Mesendoderm (in vitro differentiated cells): ENCODE measurements around the gene BDKRB2. TPM values are rescaled to one million over a fixed set of nuclear protein-coding genes. Genes with fewer than 3 reads are reported as not detected.

Experiments
- DNase-seq: peaks from one replicate; pipeline ENCODE4 v3.0.0; 2013
- H2AK5ac ChIP-seq: 2 replicates; pipeline ENCODE4 v1.6.1; 2013; ENCODE audit warnings: low read length, inconsistent platforms
- H2BK120ac ChIP-seq: 2 replicates; pipeline ENCODE4 v1.6.1; 2013; ENCODE audit warnings: low read depth, mild to moderate bottlenecking, low read length, moderate library complexity, mixed read lengths
- H2BK15ac ChIP-seq: replicated peaks from 2 replicates; pipeline ENCODE4 v1.6.1; 2013; ENCODE audit warnings: low read depth, mild to moderate bottlenecking, moderate library complexity
- H2BK5ac ChIP-seq: 2 replicates; pipeline ENCODE4 v1.6.1; 2013; ENCODE audit warnings: low read length, inconsistent platforms
- H3K18ac ChIP-seq: 2 replicates; pipeline ENCODE4 v1.6.1; 2013; ENCODE audit warnings: mild to moderate bottlenecking, low read length, mixed read lengths
- H3K23ac ChIP-seq: one replicate; pipeline ENCODE4 v1.6.1; 2013; ENCODE audit warnings: low read length
- H3K27ac ChIP-seq: 2 replicates; pipeline ENCODE4 v1.5.1; 2013; ENCODE audit warnings: low read depth, mild to moderate bottlenecking, inconsistent platforms, low read length, moderate library complexity
- H3K27me3 ChIP-seq: 2 replicates; pipeline ENCODE4 v1.6.1; 2013; ENCODE audit warnings: low read length, control low read depth, mild to moderate bottlenecking, inconsistent platforms; ENCODE audit not compliant: insufficient read depth, poor library complexity
- H3K36me3 ChIP-seq: 2 replicates; pipeline ENCODE4 v1.6.1; 2013; ENCODE audit warnings: low read length, inconsistent platforms; ENCODE audit not compliant: control insufficient read depth, insufficient read depth
- H3K4ac ChIP-seq: one replicate; pipeline ENCODE4 v1.6.1; 2013; ENCODE audit warnings: low read depth, mild to moderate bottlenecking, low read length, moderate library complexity
- H3K4me1 ChIP-seq: 2 replicates; pipeline ENCODE4 v1.6.1; 2013; ENCODE audit warnings: low read depth, low read length, inconsistent platforms; ENCODE audit not compliant: control insufficient read depth
- H3K4me2 ChIP-seq: 2 replicates; pipeline ENCODE4 v1.6.1; 2013; ENCODE audit warnings: low read length
- H3K4me3 ChIP-seq: 2 replicates; pipeline ENCODE4 v1.5.1; 2013; ENCODE audit warnings: mild to moderate bottlenecking, low read length
- H3K56ac ChIP-seq: one replicate; pipeline ENCODE4 v1.6.1; 2013; ENCODE audit warnings: low read length
- H3K79me1 ChIP-seq: 2 replicates; pipeline ENCODE4 v1.6.1; 2013; ENCODE audit warnings: low read length, inconsistent platforms
- H3K79me2 ChIP-seq: 2 replicates; pipeline ENCODE4 v1.6.1; 2013; ENCODE audit warnings: mild to moderate bottlenecking, low read length; ENCODE audit not compliant: control insufficient read depth, insufficient read depth
- H3K9ac ChIP-seq: 2 replicates; pipeline ENCODE4 v1.6.1; 2013; ENCODE audit warnings: low read length, inconsistent platforms
- H4K5ac ChIP-seq: one replicate; pipeline ENCODE4 v1.6.1; 2013; ENCODE audit warnings: low read length
- H4K8ac ChIP-seq: one replicate; pipeline ENCODE4 v1.6.1; 2013; ENCODE audit warnings: low read depth, mild to moderate bottlenecking, control low read depth, low read length, moderate library complexity
- WGBS: extraction: QIAGEN DNeasy Blood & Tissue Kit; methylation state at CpG from one replicate; pipeline ENCODE4 v1.1.7; 2013; ENCODE audit warnings: low lambda C conversion rate, missing lambda C conversion rate; ENCODE audit not compliant: insufficient coverage; ENCODE audit errors: extremely low coverage; 5-methylcytosine and 5-hydroxymethylcytosine counted together
- small RNA-seq: library from polyadenylated mRNA; stranded (forward); fragments of <200 nt; extraction: miRNeasy Mini kit (QIAGEN cat#:217004); gene quantifications from one replicate; pipeline ENCODE3, GENCODE V24; 2013; ENCODE audit not compliant: insufficient read depth

BDKRB2 gene

DNA sequence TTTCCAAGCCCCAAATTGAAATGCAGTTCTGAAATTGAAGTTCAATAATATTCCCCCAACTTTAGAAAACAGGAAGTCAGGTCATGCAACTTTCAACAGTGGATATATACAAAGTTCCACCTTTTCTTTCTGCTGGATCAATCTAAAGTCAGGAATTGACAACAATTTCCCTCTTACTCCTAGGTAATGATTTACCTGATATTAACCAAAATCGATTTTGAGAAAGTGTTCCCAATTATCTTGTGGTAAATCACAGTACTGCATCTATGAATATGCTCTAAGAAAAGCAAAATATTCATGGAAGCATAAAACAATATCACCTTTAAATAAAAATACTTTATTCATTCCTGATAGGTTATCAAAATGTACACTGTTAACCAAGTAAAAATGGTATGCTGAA lies 79.8 kb downstream of the BDKRB2 start:
- Histone ChIP-seq H3K36me3 (no peaks in the 10 kb centered on the region), H3K4me3 (no peak overlapping the region), H2BK15ac (no peak overlapping the region), H2AK5ac (no peak overlapping the region), H3K9ac (no peak overlapping the region), H3K18ac (no peak overlapping the region), H4K5ac (no peak overlapping the region), H3K23ac (no peak overlapping the region), H2BK5ac (no peak overlapping the region), H3K27ac (no peak overlapping the region), H4K8ac (no peak overlapping the region), H3K4me1 (no peaks in the 10 kb centered on the region), H3K79me2 (no peaks in the 10 kb centered on the region), H3K79me1 (no peaks in the 10 kb centered on the region), H3K4ac (no peak overlapping the region), H2BK120ac (no peak overlapping the region), H3K56ac (no peak overlapping the region), H3K4me2 (no peak overlapping the region), H3K27me3 (no peaks in the 10 kb centered on the region)
- WGBS, result no CpG with 5 or more reads among the region's 1 CpG
- DNase-seq, result no peak

DNA sequence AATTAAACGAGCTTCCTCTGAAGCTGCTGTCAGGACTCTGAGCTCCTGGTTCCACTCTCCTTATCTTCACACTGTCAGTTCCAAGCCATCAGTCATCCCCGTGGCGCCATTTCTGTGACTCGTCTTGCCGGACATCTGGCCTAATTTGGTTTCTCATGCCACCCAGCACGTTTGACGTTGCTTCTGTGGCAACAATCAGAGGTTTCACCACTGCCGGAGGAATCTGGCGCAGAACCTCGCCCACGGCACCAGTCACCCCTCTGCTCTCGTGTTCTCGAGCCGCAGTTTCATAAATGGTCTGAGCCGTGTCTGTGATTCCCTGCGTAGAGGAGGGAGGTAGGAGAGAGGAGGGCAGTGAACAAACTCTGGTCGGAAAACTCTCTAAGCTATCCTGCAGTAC lies 81.0 kb downstream of the BDKRB2 start:
- no CpG with 5 or more reads among the region's 17 CpGs for WGBS
- H2BK120ac ChIP-seq, result no peak overlapping the region
- no peaks in the 10 kb centered on the region for H3K36me3 ChIP-seq
- no peak overlapping the region for H2BK15ac ChIP-seq
- H3K23ac ChIP-seq, result no peak overlapping the region
- no peak overlapping the region for H2AK5ac ChIP-seq
- H3K27me3 ChIP-seq, result no peaks in the 10 kb centered on the region
- H3K79me1 ChIP-seq, result no peaks in the 10 kb centered on the region
- no peak overlapping the region for H3K4me3 ChIP-seq
- no peak overlapping the region for H2BK5ac ChIP-seq
- no peak overlapping the region for H4K5ac ChIP-seq
- no peak for DNase-seq
- no peaks in the 10 kb centered on the region for H3K79me2 ChIP-seq
- no peak overlapping the region for H3K4ac ChIP-seq
- no peak overlapping the region for H3K18ac ChIP-seq
- no peak overlapping the region for H3K9ac ChIP-seq
- no peaks in the 10 kb centered on the region for H3K4me1 ChIP-seq
- no peak overlapping the region for H3K27ac ChIP-seq
- no peak overlapping the region for H4K8ac ChIP-seq
- H3K56ac ChIP-seq, result no peak overlapping the region
- no peak overlapping the region for H3K4me2 ChIP-seq

DNA sequence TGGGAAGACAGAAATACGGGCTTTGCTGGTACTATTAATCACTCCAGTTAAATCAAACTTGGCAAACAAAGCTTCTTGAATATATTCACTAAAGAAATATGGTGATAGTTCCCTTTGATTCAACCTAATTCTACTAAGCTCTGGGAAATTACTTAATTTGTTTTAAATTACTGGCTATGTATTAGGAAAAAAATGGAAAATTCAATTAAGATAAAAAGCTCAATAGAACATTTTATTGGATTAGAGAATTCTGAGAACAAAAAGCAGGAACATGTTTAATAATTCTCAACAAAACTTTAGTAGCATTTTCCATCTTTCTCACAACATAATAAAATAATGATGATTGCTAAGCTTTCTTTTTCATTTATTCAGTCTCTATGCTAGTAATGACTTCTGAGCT lies 81.6 kb downstream of the BDKRB2 start:
- WGBS, result no CpG with 5 or more reads among the region's 1 CpG
- H3K27ac ChIP-seq, result no peak overlapping the region
- H3K18ac ChIP-seq, result no peak overlapping the region
- H3K27me3 ChIP-seq, result no peaks in the 10 kb centered on the region
- no peaks in the 10 kb centered on the region for H3K36me3 ChIP-seq
- H3K4me1 ChIP-seq, result no peaks in the 10 kb centered on the region
- no peak for DNase-seq
- H3K56ac ChIP-seq, result no peak overlapping the region
- H3K9ac ChIP-seq, result no peak overlapping the region
- H3K4me3 ChIP-seq, result no peak overlapping the region
- no peak overlapping the region for H4K8ac ChIP-seq
- no peak overlapping the region for H2BK15ac ChIP-seq
- H3K4me2 ChIP-seq, result no peak overlapping the region
- no peaks in the 10 kb centered on the region for H3K79me1 ChIP-seq
- H2AK5ac ChIP-seq, result no peak overlapping the region
- no peak overlapping the region for H2BK120ac ChIP-seq
- H3K23ac ChIP-seq, result no peak overlapping the region
- no peaks in the 10 kb centered on the region for H3K79me2 ChIP-seq
- no peak overlapping the region for H4K5ac ChIP-seq
- H2BK5ac ChIP-seq, result no peak overlapping the region
- H3K4ac ChIP-seq, result no peak overlapping the region

DNA sequence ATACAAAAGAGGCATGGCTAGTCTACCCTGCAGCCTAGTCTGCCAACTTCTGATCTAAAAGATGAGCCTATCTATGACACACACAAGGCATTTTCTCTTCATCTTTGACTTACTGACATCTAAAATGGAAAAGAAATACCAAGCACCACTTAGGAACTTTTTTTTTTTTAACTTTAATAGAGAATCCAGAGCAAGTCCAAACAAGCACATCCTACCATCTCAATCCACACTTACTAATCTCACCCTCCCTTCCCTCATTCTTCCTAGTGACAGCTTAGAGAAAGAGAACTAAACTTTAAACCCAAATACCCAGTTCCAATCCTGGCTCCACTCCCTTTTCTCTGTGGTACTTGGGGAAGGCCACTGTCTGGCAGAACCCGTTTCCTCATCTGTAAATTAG lies 83.2 kb downstream of the BDKRB2 start:
- Histone ChIP-seq H2BK15ac (no peak overlapping the region), H3K79me2 (no peaks in the 10 kb centered on the region), H3K4me2 (no peak overlapping the region), H2BK5ac (no peak overlapping the region), H3K27me3 (no peaks in the 10 kb centered on the region), H2AK5ac (no peak overlapping the region), H4K8ac (no peak overlapping the region), H3K9ac (no peak overlapping the region), H3K79me1 (no peaks in the 10 kb centered on the region), H3K4me3 (no peak overlapping the region), H3K36me3 (no peaks in the 10 kb centered on the region), H2BK120ac (no peak overlapping the region), H3K23ac (no peak overlapping the region), H3K27ac (no peak overlapping the region), H4K5ac (no peak overlapping the region), H3K4ac (no peak overlapping the region), H3K18ac (no peak overlapping the region), H3K4me1 (no peaks in the 10 kb centered on the region), H3K56ac (no peak overlapping the region)
- WGBS, result no CpG with 5 or more reads among the region's 1 CpG
- no peak for DNase-seq

Small RNAs within 50 kb of the gene (small RNA-seq; reads per million reads assigned to genes)
- gene CKS1BP1, result not detected
